NCI-H446 treated with DMSO at 0.1 percent for 48 hours (cell line): ENCODE measurements around the gene RSL24D1.

ENCODE experiments used
- DNase-seq: peaks from one replicate; lab custom pipeline; 2025; lab: John Stamatoyannopoulos, UW

RSL24D1 gene

GRCh38 chr15:55196458-55197361 lies at the start of gene RSL24D1:
Gene RSL24D1, minus strand, starts transcription at chr15:55196941. Its CDS starts 51 bp downstream, at chr15:55196890.
- DNase-seq = peak; percentile 92

- no peak for DNase-seq
These were observed 48.3 kb upstream of the RSL24D1 start for GRCh38 chr15:55245059-55245458.

GRCh38 chr15:55241891-55242290 lies 45.1 kb upstream of the RSL24D1 start:
- no peak for DNase-seq

GRCh38 chr15:55241186-55241585 lies 44.4 kb upstream of the RSL24D1 start:
- no peak for DNase-seq

- DNase-seq = no peak
These were observed 43.5 kb upstream of the RSL24D1 start for GRCh38 chr15:55240125-55240760.

GRCh38 chr15:55239440-55240124 lies 42.8 kb upstream of the RSL24D1 start:
- no peak for DNase-seq

GRCh38 chr15:55238877-55239276 lies 42.1 kb upstream of the RSL24D1 start:
- DNase-seq = no peak

- no peak for DNase-seq
These were observed 40.7 kb upstream of the RSL24D1 start for GRCh38 chr15:55237219-55238130.

- DNase-seq = no peak
These were observed 38.9 kb upstream of the RSL24D1 start for GRCh38 chr15:55235546-55236036.

- DNase-seq = no peak
These were observed 38.0 kb upstream of the RSL24D1 start for GRCh38 chr15:55234800-55235104.

- no peak for DNase-seq
These were observed 37.5 kb upstream of the RSL24D1 start for GRCh38 chr15:55234104-55234799.

GRCh38 chr15:55231455-55231854 lies 34.7 kb upstream of the RSL24D1 start:
- no peak for DNase-seq

GRCh38 chr15:55230953-55231352 lies 34.2 kb upstream of the RSL24D1 start:
- DNase-seq = no peak

GRCh38 chr15:55230051-55230670 lies 33.4 kb upstream of the RSL24D1 start:
- no peak for DNase-seq

- DNase-seq = no peak
These were observed 29.4 kb upstream of the RSL24D1 start for GRCh38 chr15:55226127-55226526.

- no peak for DNase-seq
These were observed 28.2 kb upstream of the RSL24D1 start for GRCh38 chr15:55224892-55225291.

- no peak for DNase-seq
These were observed 25.8 kb upstream of the RSL24D1 start for GRCh38 chr15:55222588-55222987.

- no peak for DNase-seq
These were observed 24.6 kb upstream of the RSL24D1 start for GRCh38 chr15:55221090-55222011.

GRCh38 chr15:55220606-55221005 lies 23.9 kb upstream of the RSL24D1 start:
- no peak for DNase-seq
